Mesenchymal stem cell (in vitro differentiated cells and primary cell): ENCODE data around the gene NMUR2.

ENCODE experiments used
- DNase-seq: peaks from one replicate; pipeline ENCODE4 v3.0.0-alpha.2; 2013
- H2AFZ ChIP-seq: one replicate; pipeline ENCODE4 v1.6.1; 2013; ENCODE audit warnings: low read depth, mild to moderate bottlenecking, control low read depth, inconsistent platforms, low read length, moderate library complexity
- H2AK5ac ChIP-seq: 2 replicates; pipeline ENCODE4 v1.6.1; 2013; ENCODE audit warnings: low read length, moderate library complexity, mild to moderate bottlenecking, inconsistent platforms; ENCODE audit not compliant: severe bottlenecking
- H2BK120ac ChIP-seq: one replicate; pipeline ENCODE4 v1.6.1; 2013; ENCODE audit warnings: low read depth, mild to moderate bottlenecking, inconsistent platforms, low read length, moderate library complexity
- H2BK12ac ChIP-seq, 2 experiments: one replicate each; pipeline ENCODE4 v1.6.1; 2013; ENCODE audit warnings: inconsistent platforms in 2 of 2, low read length in 2 of 2, mild to moderate bottlenecking in 2 of 2, moderate library complexity in 2 of 2, control low read depth in 1 of 2
- H2BK15ac ChIP-seq: one replicate; pipeline ENCODE4 v1.6.1; 2013; ENCODE audit warnings: mild to moderate bottlenecking, low read depth, inconsistent platforms; ENCODE audit not compliant: poor library complexity, severe bottlenecking
- H2BK5ac ChIP-seq: 2 replicates; pipeline ENCODE4 v1.6.1; 2013; ENCODE audit warnings: low read depth, mild to moderate bottlenecking, low read length, control low read depth, inconsistent platforms; ENCODE audit not compliant: poor library complexity, severe bottlenecking
- H3K14ac ChIP-seq, 2 experiments: one replicate each; pipeline ENCODE4 v1.6.1; 2013; ENCODE audit warnings: inconsistent platforms in 2 of 2, low read length in 2 of 2, control low read depth in 1 of 2, mild to moderate bottlenecking in 1 of 2, moderate library complexity in 1 of 2
- H3K18ac ChIP-seq, 2 experiments: one replicate each; pipeline ENCODE4 v1.6.1; 2013; ENCODE audit warnings: inconsistent platforms in 2 of 2, low read length in 2 of 2, control low read depth in 1 of 2, low read depth in 1 of 2, mild to moderate bottlenecking in 1 of 2
- H3K23ac ChIP-seq, 2 experiments: one replicate each; pipeline ENCODE4 v1.6.1; 2013; ENCODE audit warnings: inconsistent platforms in 2 of 2, low read length in 2 of 2, mild to moderate bottlenecking in 2 of 2, moderate library complexity in 2 of 2, control low read depth in 1 of 2
- H3K27ac ChIP-seq: 2 replicates; pipeline ENCODE4 v1.5.1; 2013; ENCODE audit warnings: mild to moderate bottlenecking, moderate library complexity, low read length, control low read depth, inconsistent platforms; ENCODE audit not compliant: poor library complexity, severe bottlenecking
- H3K27me3 ChIP-seq, 2 experiments: 2 replicates each; pipeline versions ENCODE4 v1.6.1 to v1.7.0; 2013; ENCODE audit warnings: low read length in 2 of 2, mild to moderate bottlenecking in 2 of 2, moderate library complexity in 2 of 2, control low read depth in 1 of 2, inconsistent platforms in 1 of 2; ENCODE audit not compliant: control insufficient read depth in 1 of 2, insufficient read depth in 1 of 2
- H3K36me3 ChIP-seq, 2 experiments: 2 replicates each; pipeline versions ENCODE4 v1.6.1 to v1.7.0; 2013; ENCODE audit warnings: low read length in 2 of 2, control low read depth in 1 of 2, inconsistent platforms in 1 of 2, low read depth in 1 of 2, mild to moderate bottlenecking in 1 of 2; ENCODE audit not compliant: insufficient read depth in 2 of 2, control insufficient read depth in 1 of 2
- H3K4ac ChIP-seq, 2 experiments: one replicate each; pipeline ENCODE4 v1.6.1; 2013; ENCODE audit warnings: inconsistent platforms in 2 of 2, low read length in 2 of 2, mild to moderate bottlenecking in 2 of 2, moderate library complexity in 2 of 2, control low read depth in 1 of 2, low read depth in 1 of 2
- H3K4me1 ChIP-seq: 2 replicates; pipeline ENCODE4 v1.6.1; 2013; ENCODE audit warnings: low read depth, low read length, control low read depth; ENCODE audit not compliant: control insufficient read depth, insufficient read depth
- H3K4me2 ChIP-seq: 2 replicates; pipeline ENCODE4 v1.6.1; 2013; ENCODE audit warnings: low read length, mild to moderate bottlenecking, inconsistent platforms; ENCODE audit not compliant: poor library complexity, severe bottlenecking
- H3K4me3 ChIP-seq, 2 experiments: 2 replicates each; pipeline versions ENCODE4 v1.5.1 to v1.7.0; 2013; ENCODE audit warnings: low read length in 2 of 2, mild to moderate bottlenecking in 2 of 2, control low read depth in 1 of 2, low read depth in 1 of 2; ENCODE audit not compliant: insufficient read depth in 1 of 2
- H3K79me1 ChIP-seq: replicated peaks from 2 replicates; pipeline ENCODE4 v1.6.1; 2013; ENCODE audit warnings: mild to moderate bottlenecking, control low read depth, low read length, inconsistent platforms; ENCODE audit not compliant: poor library complexity, severe bottlenecking
- H3K9ac ChIP-seq: 2 replicates; pipeline ENCODE4 v1.7.0; 2013; ENCODE audit warnings: mild to moderate bottlenecking, low read length, moderate library complexity
- H3K9me3 ChIP-seq: 2 replicates; pipeline ENCODE4 v1.7.0; 2013; ENCODE audit warnings: mild to moderate bottlenecking, low read length; ENCODE audit not compliant: control insufficient read depth
- H4K8ac ChIP-seq: one replicate; pipeline ENCODE4 v1.6.1; 2013; ENCODE audit warnings: inconsistent platforms, mild to moderate bottlenecking, low read length, moderate library complexity
- H4K91ac ChIP-seq: one replicate; pipeline ENCODE4 v1.6.1; 2013; ENCODE audit warnings: mild to moderate bottlenecking, low read length, inconsistent platforms
- WGBS: methylation state at CpG from one replicate; pipeline ENCODE4 v1.1.7; 2013; ENCODE audit warnings: mixed read lengths; 5-methylcytosine and 5-hydroxymethylcytosine counted together

NMUR2 gene

DNA sequence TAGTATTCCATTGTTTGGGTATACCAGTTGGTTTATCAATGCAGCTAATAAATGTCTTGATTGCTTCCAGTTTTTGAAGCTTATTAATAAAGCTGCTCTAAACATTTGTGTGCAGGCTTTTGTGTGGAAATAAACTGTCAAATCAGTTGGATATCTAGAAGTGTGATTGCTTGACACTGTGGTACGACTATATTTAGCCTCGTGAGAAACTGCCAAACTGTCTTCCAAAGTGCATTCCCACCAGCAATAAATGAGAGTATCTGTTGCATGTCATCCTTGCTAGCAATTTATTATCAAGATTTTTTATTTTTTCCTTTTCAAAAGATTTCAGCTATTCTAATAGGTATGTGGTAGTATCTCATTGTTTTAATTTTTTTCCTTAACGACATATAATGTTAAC is 37.5 kb downstream of the NMUR2 start:
- H3K9me3 ChIP-seq = no peaks in the 10 kb centered on the region
- H3K79me1 ChIP-seq = no peaks in the 10 kb centered on the region
- no peaks in the 10 kb centered on the region for H3K4me1 ChIP-seq
- H2AK5ac ChIP-seq = no peak overlapping the region
- no peaks in the 10 kb centered on the region for H3K27me3 ChIP-seq
- no peak overlapping the region for H4K8ac ChIP-seq
- WGBS = 80% methylated on average over 1 of the region's 3 CpGs
- no peak overlapping the region for H3K4me2 ChIP-seq
- no peak overlapping the region for H2BK12ac ChIP-seq
- H3K18ac ChIP-seq = no peak overlapping the region
- no peak for DNase-seq
- H3K23ac ChIP-seq = no peak overlapping the region
- no peak overlapping the region for H3K9ac ChIP-seq
- no peak overlapping the region for H2BK15ac ChIP-seq
- no peak overlapping the region for H3K27ac ChIP-seq
- H4K91ac ChIP-seq = no peak overlapping the region
- H3K14ac ChIP-seq = no peak overlapping the region
- H2BK120ac ChIP-seq = no peak overlapping the region
- no peak overlapping the region for H2BK5ac ChIP-seq
- H3K4ac ChIP-seq = no peak overlapping the region
- H3K36me3 ChIP-seq = no peaks in the 10 kb centered on the region
- no peak overlapping the region for H2AFZ ChIP-seq
- H3K4me3 ChIP-seq = no peak overlapping the region

DNA sequence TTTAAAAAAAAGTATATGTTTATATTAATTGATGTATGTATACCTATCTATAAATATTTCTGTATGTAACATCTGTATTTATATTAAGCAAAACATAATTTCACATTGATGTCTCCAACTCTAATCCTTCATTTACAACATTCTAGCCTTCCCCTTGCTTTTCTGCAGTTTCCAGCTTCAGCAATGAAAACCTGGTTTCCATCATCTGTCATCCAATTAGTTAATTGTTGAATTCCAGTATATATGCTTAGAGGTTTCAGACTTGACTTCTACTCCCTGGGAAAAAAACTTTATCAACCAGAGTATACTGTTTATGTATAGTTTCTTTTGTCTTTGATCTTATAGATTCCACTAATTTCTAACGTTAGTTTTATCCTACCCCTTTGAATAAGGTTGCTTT is 38.4 kb downstream of the NMUR2 start:
- 33% methylated on average over 1 of the region's 1 CpG for WGBS
- Histone ChIP-seq H2AK5ac (no peak overlapping the region), H2BK15ac (no peak overlapping the region), H3K9ac (no peak overlapping the region), H3K27me3 (no peaks in the 10 kb centered on the region), H3K14ac (no peak overlapping the region), H3K27ac (no peak overlapping the region), H3K23ac (no peak overlapping the region), H3K79me1 (no peaks in the 10 kb centered on the region), H3K4me3 (no peak overlapping the region), H4K91ac (no peak overlapping the region), H4K8ac (no peak overlapping the region), H3K36me3 (no peaks in the 10 kb centered on the region), H2BK5ac (no peak overlapping the region), H2AFZ (no peak overlapping the region), H3K4me1 (no peaks in the 10 kb centered on the region), H3K18ac (no peak overlapping the region), H2BK12ac (no peak overlapping the region), H2BK120ac (no peak overlapping the region), H3K9me3 (no peaks in the 10 kb centered on the region), H3K4me2 (no peak overlapping the region), H3K4ac (no peak overlapping the region)
- no peak for DNase-seq

DNA sequence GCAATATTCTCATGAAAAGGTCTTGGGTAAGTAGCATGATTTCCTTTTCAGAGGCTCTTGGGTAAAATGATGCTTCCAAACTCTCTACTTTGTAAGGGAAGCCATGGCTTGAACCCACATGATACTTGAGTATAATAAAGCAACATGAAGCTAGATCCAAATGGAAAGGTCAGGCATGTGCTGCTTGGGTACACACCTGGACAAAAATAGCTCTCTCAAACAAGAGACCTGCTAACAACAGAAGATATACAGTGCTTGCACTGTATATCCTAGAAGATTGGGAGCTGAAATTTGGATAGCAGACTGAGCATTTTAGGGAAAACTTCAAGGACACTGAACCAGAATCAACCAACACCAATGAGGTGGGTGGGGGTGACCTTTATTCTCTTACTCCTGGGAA is 40.2 kb downstream of the NMUR2 start:
- Histone ChIP-seq H3K36me3 (no peaks in the 10 kb centered on the region), H3K14ac (no peak overlapping the region), H3K4me2 (no peak overlapping the region), H4K91ac (no peak overlapping the region), H3K4me3 (no peak overlapping the region), H2BK15ac (no peak overlapping the region), H2AK5ac (no peak overlapping the region), H3K79me1 (no peaks in the 10 kb centered on the region), H3K9ac (no peak overlapping the region), H3K18ac (no peak overlapping the region), H3K27ac (no peak overlapping the region), H3K23ac (no peak overlapping the region), H3K27me3 (no peaks in the 10 kb centered on the region), H2BK12ac (no peak overlapping the region), H2BK5ac (no peak overlapping the region), H2AFZ (no peak overlapping the region), H2BK120ac (no peak overlapping the region), H3K4ac (no peak overlapping the region), H4K8ac (no peak overlapping the region), H3K9me3 (no peaks in the 10 kb centered on the region), H3K4me1 (no peaks in the 10 kb centered on the region)
- DNase-seq = no peak

DNA sequence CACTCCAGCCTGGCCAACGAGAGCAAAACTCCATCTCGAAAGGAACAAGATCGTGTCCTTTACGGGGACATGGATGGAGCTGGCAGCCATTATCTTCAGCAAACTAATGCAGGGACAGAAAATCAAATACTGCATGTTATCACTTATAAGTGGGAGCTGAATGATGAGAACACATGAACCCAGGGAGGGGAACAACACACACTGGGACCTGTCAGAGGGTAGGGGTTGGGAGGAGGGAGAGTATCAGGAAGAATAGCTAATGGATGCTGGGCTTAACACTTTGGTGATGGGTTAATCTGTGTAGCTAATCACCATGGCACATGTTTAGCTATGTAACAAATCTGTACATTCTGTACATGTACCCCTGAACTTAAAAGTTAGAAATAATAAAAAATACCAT is 40.9 kb downstream of the NMUR2 start:
- H3K9ac ChIP-seq = no peak overlapping the region
- no peaks in the 10 kb centered on the region for H3K27me3 ChIP-seq
- H2BK12ac ChIP-seq = no peak overlapping the region
- 84% methylated on average over 4 of the region's 4 CpGs for WGBS
- H3K4ac ChIP-seq = no peak overlapping the region
- H3K79me1 ChIP-seq = no peaks in the 10 kb centered on the region
- no peaks in the 10 kb centered on the region for H3K9me3 ChIP-seq
- no peak overlapping the region for H2BK15ac ChIP-seq
- no peaks in the 10 kb centered on the region for H3K4me1 ChIP-seq
- H2BK120ac ChIP-seq = no peak overlapping the region
- no peak overlapping the region for H3K4me3 ChIP-seq
- H3K18ac ChIP-seq = no peak overlapping the region
- H2BK5ac ChIP-seq = no peak overlapping the region
- H3K36me3 ChIP-seq = no peaks in the 10 kb centered on the region
- H4K8ac ChIP-seq = no peak overlapping the region
- DNase-seq = no peak
- no peak overlapping the region for H2AFZ ChIP-seq
- no peak overlapping the region for H2AK5ac ChIP-seq
- H3K14ac ChIP-seq = no peak overlapping the region
- H3K23ac ChIP-seq = no peak overlapping the region
- H4K91ac ChIP-seq = no peak overlapping the region
- no peak overlapping the region for H3K27ac ChIP-seq
- no peak overlapping the region for H3K4me2 ChIP-seq
